Fibroblast of villous mesenchyme (primary cell): Measurements from ENCODE around the gene PEAK1. TPM values are rescaled to one million over a fixed set of nuclear protein-coding genes. Genes with fewer than 3 reads are reported as not detected.

ENCODE experiments used
- DNase-seq: peaks from one replicate; pipeline ENCODE4 v3.0.0-alpha.2; 2010; ENCODE audit warnings: low read depth
- H3K4me3 ChIP-seq: 2 replicates; pipeline ENCODE4 v1.5.1; 2011; ENCODE audit warnings: low read depth, mild to moderate bottlenecking, low read length
- CTCF ChIP-seq: IDR thresholded peaks from 2 replicates; pipeline ENCODE4 v1.5.1; 2012; ENCODE audit warnings: low read depth, mild to moderate bottlenecking, low read length; ENCODE audit not compliant: insufficient read depth
- total RNA-seq: library from RNA; depleted of rRNA; stranded (reverse); fragments of >200 nt; gene quantifications from 2 replicates; pipeline ENCODE4 v1.2.3, GENCODE V29; 2012

Gene PEAK1
- total RNA-seq, 1 donor: 77.3 TPM

DNA sequence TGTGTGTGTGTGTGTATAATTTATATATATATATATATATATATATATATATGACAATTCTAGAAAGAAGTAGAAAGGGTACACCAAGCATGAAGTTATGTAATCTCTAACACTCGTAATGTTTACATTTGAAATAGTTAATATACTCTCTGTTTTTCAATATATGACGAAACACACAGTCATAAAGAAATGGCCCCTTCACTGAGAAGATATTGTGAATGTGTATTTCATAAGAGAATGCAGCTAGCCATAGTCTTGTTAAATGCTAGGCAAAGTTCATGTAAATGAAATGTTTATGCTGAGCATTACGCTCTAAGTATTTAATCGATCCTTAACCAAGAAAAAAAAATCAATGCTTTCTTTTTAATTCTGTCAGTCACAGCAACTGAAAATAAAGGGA lies 194.3 kb downstream of the PEAK1 start:
- no peak overlapping the region for H3K4me3 ChIP-seq
- no peak for TF ChIP-seq CTCF
- DNase-seq: peak; percentile 65

DNA sequence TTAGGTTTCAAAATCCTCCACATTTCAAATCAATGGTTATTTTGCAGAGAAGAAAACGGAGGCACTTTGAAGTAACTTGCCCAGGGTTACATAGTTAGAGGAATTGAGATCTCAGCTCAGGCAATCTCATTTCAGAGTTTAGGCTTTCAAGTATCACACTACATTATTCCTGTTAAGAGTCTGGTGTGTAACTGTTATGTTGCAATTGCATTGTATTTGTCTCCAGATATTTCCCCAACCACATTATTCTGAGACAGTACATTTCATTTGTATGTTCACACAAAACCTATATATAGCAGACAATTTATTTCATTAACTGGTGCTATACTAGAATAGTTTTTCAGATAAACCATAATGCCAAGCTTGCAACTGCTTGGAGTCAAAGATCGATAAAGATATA lies 194.8 kb downstream of the PEAK1 start:
- H3K4me3 ChIP-seq: no peak overlapping the region
- peak; percentile 35 for DNase-seq
- no peak for TF ChIP-seq CTCF

GRCh38 chr15:77224352-77224751 lies 195.6 kb downstream of the PEAK1 start:
- no peak for TF ChIP-seq CTCF
- H3K4me3 ChIP-seq: no peak overlapping the region
- DNase-seq: peak; percentile 39

- H3K4me3 ChIP-seq: no peak overlapping the region
- DNase-seq: no peak
- no peak for TF ChIP-seq CTCF
These were observed 198.2 kb downstream of the PEAK1 start for GRCh38 chr15:77221708-77222107.

- no peak for DNase-seq
- H3K4me3 ChIP-seq: no peak overlapping the region
- no peak for TF ChIP-seq CTCF
These were observed 198.7 kb downstream of the PEAK1 start for GRCh38 chr15:77221174-77221573.

DNA sequence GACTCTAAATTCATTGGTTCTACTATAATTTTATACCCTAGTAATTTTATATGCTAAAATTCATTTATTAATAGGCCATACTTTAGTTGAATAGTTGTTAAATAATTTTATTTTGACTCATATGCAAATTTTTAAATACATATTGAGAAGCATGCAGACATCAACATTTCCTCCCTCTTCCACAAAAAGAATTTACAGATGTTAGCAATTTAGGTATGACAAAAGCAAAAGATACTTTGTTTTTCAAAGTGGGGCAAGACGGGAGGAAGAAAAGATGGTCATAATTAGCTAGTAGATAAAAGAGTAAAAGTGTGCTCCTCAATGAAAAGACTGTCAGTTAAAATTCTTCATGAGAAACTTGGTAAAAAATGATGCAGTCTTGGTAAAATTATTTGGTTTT lies 200.1 kb downstream of the PEAK1 start:
- no peak for TF ChIP-seq CTCF
- H3K4me3 ChIP-seq: no peak overlapping the region
- DNase-seq: peak; percentile 27

DNA sequence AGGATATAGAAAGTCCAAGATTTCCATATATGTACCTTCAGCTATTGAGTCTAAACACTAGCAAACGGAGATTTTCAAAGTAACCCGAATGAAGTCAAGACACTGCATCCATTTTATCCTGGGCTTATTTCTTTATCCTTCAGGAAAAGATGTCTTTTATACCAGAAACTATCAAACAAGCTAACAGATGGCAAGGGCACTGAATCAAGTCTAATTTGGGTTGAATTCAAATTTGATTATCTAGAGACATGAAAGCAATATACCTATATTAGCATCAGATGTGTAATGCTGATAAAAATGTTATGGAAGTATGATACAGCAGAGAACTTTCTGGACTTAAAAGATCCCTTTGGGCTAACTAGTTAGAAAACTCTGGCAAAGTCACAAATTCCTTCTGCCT lies 210.7 kb downstream of the PEAK1 start:
- no peak overlapping the region for H3K4me3 ChIP-seq
- TF ChIP-seq CTCF: no peak
- no peak for DNase-seq
